Right lobe of liver (tissue), 6 donors: ENCODE data around the gene ANGPTL4. TPM values are rescaled to one million over a fixed set of nuclear protein-coding genes. Genes with fewer than 3 reads are reported as not detected.
"Not testable (repeated sequence)": the region's sequence is repeated elsewhere in the genome, so short reads cannot be mapped to it uniquely, and the experiment has no call there.

ENCODE experiments used
- ATAC-seq, 4 donors: fragments of 200-7000 bp; cut with Tn5 transposase; one replicate each; pipeline ENCODE4 v1.9.1; 2020; ENCODE audit warnings: mild to moderate bottlenecking in 4 of 4, moderate library complexity in 4 of 4
- DNase-seq, 3 donors: peaks; one replicate each; pipeline ENCODE4 v3.0.0-alpha.2; 2020
- H3K27ac ChIP-seq, 3 donors: fragments of 200-600 bp; one replicate each; pipeline ENCODE4 v1.8.0; 2022
- H3K27me3 ChIP-seq, 2 donors: fragments of 200-600 bp; one replicate each; pipeline ENCODE4 v1.8.0; 2022
- H3K36me3 ChIP-seq, 4 donors: fragments of 200-600 bp; sonication (generic) in 1 of 4; one replicate each; pipeline versions ENCODE4 v1.5.1 to v1.8.0; 2017 to 2022; ENCODE audit warnings: control low read depth in 1 of 4
- H3K4me1 ChIP-seq, 4 donors: fragments of 200-600 bp; sonication (generic) in 1 of 4; one replicate each; pipeline versions ENCODE4 v1.5.1 to v1.8.0; 2017 to 2022; ENCODE audit warnings: control low read depth in 1 of 4
- H3K4me3 ChIP-seq, 3 donors: fragments of 200-600 bp; one replicate each; pipeline ENCODE4 v1.8.0; 2022
- H3K9me3 ChIP-seq, 4 donors: fragments of 200-600 bp; sonication (generic) in 1 of 4; one replicate each; pipeline versions ENCODE4 v1.5.1 to v1.8.0; 2017 to 2022; ENCODE audit warnings: control low read depth in 1 of 4
- POLR2A ChIP-seq: fragments of 450-650 bp; IDR thresholded peaks from one replicate; pipeline ENCODE4 v1.6.1; 2017; ENCODE audit warnings: antibody characterized with exemption, mild to moderate bottlenecking
- WGBS: methylation state at CpG from one replicate; pipeline ENCODE4 v1.1.6; 2018; ENCODE audit warnings: low coverage, low lambda C conversion rate; ENCODE audit not compliant: insufficient coverage; ENCODE audit errors: missing lambda C conversion rate; 5-methylcytosine and 5-hydroxymethylcytosine counted together
- intact Hi-C, 2 donors: fragments of 100-400 bp; cut with DNase I; formaldehyde crosslinking; loops; one replicate each; pipeline versions ENCODE4 v1.11.2 to v1.14.1; 2022
- long read RNA-seq: library from polyadenylated mRNA; unstranded; transcript quantifications from one replicate; pipeline ENCODE4 v2.0.0, GENCODE V29; 2019
- total RNA-seq, 6 experiments: library from RNA; depleted of rRNA in 2 of 6; stranded (reverse); fragments of >200 nt in 2 of 6; fragmentation: NEBNext Ultra II Directional in 3 of 6; extraction: Animal tissue kit (Norgen Biotek cat#: 25700) in 3 of 6; gene quantifications; one replicate each; pipeline versions ENCODE4 v1.1.0 to v1.2.4, GENCODE V29; 2016 to 2023
- TF ChIP-seq, protein P1 (sequence below), 4 donors: fragments of 200-600 bp in 3 of 4; fragments of 450-650 bp in 1 of 4; IDR thresholded peaks; one replicate each; pipeline versions ENCODE4 v1.5.1 to v1.8.0; 2016 to 2022; ENCODE audit warnings: antibody characterized with exemption in 4 of 4, mild to moderate bottlenecking in 2 of 4
- donor health status: DM: no; HTN: yes; CAD: no.
- donor health status: DM: no; HTN: no; CAD: no.
- donor health status: DM: no; HTN: no; CAD: no.
- donor health status: DM: no; HTN: yes; CAD: no.
- donor health status: DM: no; HTN: yes; CAD: no.

Gene ANGPTL4, protein sequence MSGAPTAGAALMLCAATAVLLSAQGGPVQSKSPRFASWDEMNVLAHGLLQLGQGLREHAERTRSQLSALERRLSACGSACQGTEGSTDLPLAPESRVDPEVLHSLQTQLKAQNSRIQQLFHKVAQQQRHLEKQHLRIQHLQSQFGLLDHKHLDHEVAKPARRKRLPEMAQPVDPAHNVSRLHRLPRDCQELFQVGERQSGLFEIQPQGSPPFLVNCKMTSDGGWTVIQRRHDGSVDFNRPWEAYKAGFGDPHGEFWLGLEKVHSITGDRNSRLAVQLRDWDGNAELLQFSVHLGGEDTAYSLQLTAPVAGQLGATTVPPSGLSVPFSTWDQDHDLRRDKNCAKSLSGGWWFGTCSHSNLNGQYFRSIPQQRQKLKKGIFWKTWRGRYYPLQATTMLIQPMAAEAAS
- total RNA-seq, result 100 to 1,000 TPM in 3 of 6 experiments, 10 to 100 TPM in 2, 1 to 10 TPM in 1; 2.3 to 204 (median 125) TPM
- long read RNA-seq, result 0 reads

DNA sequence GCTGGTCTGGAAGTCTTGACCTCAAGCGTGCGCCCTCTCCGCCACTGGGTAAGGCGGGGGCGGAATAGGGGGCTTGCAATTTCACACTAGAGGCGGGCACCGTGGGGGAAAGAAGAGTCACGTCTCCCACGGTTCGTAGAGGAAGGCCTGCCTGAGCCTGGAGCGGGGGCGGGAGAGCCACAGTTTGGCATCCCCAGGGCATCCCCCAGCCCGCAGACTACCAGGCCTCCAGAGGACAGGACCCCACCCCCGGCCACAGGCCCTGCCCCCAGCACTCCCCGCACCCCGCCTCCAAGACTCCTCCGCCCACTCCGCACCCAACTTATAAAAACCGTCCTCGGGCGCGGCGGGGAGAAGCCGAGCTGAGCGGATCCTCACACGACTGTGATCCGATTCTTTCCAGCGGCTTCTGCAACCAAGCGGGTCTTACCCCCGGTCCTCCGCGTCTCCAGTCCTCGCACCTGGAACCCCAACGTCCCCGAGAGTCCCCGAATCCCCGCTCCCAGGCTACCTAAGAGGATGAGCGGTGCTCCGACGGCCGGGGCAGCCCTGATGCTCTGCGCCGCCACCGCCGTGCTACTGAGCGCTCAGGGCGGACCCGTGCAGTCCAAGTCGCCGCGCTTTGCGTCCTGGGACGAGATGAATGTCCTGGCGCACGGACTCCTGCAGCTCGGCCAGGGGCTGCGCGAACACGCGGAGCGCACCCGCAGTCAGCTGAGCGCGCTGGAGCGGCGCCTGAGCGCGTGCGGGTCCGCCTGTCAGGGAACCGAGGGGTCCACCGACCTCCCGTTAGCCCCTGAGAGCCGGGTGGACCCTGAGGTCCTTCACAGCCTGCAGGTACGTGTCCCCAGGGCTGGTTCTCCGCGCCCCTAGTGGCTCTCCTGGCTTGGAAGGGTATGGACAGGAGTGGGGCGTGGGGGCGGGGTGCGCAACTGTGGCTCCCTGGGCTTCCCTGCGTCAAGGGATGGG, at the start of gene ANGPTL4:
Gene ANGPTL4, plus strand, starts transcription at position 353 of the 969 bp plus-strand sequence. Its CDS starts 167 bp downstream, at position 520.
- Histone ChIP-seq H3K36me3 (peaks cover 0 to 3% (median 0%) of the 10 kb centered on the region in 4 donors), H3K4me1 (peaks cover 0 to 57% (median 19%) of the 10 kb centered on the region in 4 donors), H3K27ac (peak within 1 kb of the TSS; percentile 83 to 93 (median 90)), H3K4me3 (peak within 1 kb of the TSS; percentile 54 to 98 (median 63)), H3K27me3 (no peaks in the 10 kb centered on the region), H3K9me3 (no peaks in the 10 kb centered on the region)
- ATAC-seq, result peak; percentile 35 to 76 (median 50)
- 0% methylated on average over 3 of the region's 81 CpGs for WGBS
- TF ChIP-seq, protein P1, sequence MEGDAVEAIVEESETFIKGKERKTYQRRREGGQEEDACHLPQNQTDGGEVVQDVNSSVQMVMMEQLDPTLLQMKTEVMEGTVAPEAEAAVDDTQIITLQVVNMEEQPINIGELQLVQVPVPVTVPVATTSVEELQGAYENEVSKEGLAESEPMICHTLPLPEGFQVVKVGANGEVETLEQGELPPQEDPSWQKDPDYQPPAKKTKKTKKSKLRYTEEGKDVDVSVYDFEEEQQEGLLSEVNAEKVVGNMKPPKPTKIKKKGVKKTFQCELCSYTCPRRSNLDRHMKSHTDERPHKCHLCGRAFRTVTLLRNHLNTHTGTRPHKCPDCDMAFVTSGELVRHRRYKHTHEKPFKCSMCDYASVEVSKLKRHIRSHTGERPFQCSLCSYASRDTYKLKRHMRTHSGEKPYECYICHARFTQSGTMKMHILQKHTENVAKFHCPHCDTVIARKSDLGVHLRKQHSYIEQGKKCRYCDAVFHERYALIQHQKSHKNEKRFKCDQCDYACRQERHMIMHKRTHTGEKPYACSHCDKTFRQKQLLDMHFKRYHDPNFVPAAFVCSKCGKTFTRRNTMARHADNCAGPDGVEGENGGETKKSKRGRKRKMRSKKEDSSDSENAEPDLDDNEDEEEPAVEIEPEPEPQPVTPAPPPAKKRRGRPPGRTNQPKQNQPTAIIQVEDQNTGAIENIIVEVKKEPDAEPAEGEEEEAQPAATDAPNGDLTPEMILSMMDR (IDR thresholded peaks at IDR 0.05), result peak in 2 of 4 donors; percentile 13 to 25
- peak; percentile 94 for TF ChIP-seq POLR2A
- peak; percentile 74 to 91 (median 89) for DNase-seq
- intact Hi-C loops, result no loop called here

DNA sequence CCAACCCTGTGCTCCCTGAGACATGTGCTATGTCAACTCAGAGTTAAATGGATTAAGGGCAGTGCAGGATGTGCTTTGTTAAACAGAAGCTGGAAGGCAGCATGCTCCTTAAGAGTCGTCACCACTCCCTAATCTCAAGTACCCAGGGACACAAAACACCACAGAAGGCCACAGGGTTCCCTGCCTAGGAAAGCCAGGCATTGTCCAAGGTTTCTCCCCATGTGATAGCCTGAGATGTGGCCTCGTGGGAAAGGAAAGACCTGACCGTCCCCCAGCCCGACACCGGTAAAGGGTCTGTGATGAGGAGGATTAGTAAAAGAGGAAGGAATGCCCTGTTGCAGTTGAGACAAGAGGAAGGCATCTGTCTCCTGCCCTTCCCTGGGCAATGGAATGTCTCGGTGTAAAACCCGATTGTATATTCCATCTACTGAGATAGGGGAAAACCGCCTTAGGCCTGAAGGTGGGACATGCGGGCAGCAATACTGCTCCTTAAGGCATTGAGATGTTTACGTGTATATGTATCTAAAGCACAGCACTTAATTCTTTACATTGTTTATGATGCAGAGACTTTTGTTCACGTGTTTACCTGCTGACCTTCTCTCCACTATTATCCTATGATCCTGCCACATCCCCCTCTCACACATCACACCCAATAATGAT, 48.8 kb upstream of the ANGPTL4 start:
- H3K9me3 ChIP-seq, ATAC-seq, H3K27ac ChIP-seq, DNase-seq, intact Hi-C loops, H3K4me3 ChIP-seq, H3K27me3 ChIP-seq: not testable (repeated sequence)
- Histone ChIP-seq H3K4me1 (peaks cover 0 to 12% (median 0%) of the 10 kb centered on the region in 4 donors), H3K36me3 (peaks cover 0 to 27% (median 15%) of the 10 kb centered on the region in 4 donors)
- 77% methylated on average over 7 of the region's 11 CpGs for WGBS

DNA sequence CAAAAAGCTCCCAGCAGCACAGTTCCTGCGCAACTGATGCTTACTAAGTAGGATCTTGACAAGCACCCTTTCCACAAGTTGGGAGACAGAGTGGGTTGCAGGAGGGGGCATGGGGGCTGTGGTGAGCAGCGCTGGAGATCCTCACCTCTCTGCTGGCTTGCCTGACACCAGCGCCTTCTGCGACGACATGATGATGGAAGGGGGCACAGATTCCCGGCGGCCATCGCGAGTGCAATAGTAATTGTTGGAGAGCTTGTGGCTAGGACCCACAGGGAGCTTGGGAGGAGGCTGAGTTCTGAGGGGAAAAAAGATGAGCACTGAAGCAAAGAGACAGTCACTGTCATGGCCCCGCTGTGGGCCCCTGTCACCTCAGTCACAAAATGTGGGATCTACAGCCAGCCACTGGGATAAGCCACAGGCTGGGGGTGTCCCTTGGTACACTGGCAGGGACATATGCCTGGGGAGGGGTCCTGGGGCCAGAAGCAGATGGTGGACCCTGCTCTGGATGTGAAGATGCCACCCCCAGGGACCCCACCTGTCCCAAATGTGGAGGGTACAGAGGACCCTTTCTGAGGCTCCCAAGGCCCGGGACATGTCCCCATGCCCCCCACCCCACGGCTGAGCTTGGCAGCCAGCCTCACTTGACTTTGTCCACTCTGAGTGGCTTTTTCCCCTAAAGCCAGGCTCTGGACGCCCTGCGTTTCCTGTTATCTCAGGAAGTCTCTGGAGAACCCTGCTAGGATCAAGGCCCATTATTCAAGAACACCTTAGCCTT, 47.4 kb upstream of the ANGPTL4 start:
- H3K4me1 ChIP-seq, result peaks cover 0 to 15% (median 0%) of the 10 kb centered on the region in 4 donors
- H3K27me3 ChIP-seq, result no peaks in the 10 kb centered on the region
- H3K36me3 ChIP-seq, result peaks cover 0 to 17% (median 10%) of the 10 kb centered on the region in 4 donors
- TF ChIP-seq, protein P1 (IDR thresholded peaks at IDR 0.05), result no peak
- no peak overlapping the region for H3K4me3 ChIP-seq
- DNase-seq (no peak), ATAC-seq (no peak)
- intact Hi-C loops, result no loop called here
- no peaks in the 10 kb centered on the region for H3K9me3 ChIP-seq
- H3K27ac ChIP-seq, result no peak overlapping the region
- WGBS, result 87% methylated on average over 5 of the region's 14 CpGs

DNA sequence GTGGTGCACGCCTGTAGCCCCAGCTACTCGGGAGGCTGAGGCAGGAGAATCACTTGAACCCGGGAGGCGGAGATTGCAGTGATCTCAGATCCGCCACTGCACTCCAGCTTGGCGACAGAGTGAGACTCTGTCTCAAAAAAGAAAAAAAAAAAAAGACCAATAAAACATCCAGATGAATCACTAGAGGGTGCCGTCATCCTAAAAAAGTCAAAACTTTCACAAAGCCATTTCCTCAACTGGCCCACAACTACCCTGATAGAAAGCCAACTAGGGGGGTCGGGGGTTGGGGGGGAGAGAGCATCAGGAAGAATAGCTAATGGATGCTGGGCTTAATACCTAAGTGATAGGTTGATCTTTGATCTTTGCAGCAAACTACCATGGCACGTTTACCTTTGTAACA, 45.1 kb upstream of the ANGPTL4 start:
- H3K27me3 ChIP-seq, H3K27ac ChIP-seq, intact Hi-C loops, ATAC-seq, H3K4me3 ChIP-seq, H3K9me3 ChIP-seq, DNase-seq: not testable (repeated sequence)
- WGBS, result 70% methylated on average over 9 of the region's 9 CpGs
- Histone ChIP-seq H3K4me1 (peaks cover 0 to 24% (median 6%) of the 10 kb centered on the region in 4 donors), H3K36me3 (peaks cover 5 to 29% (median 15%) of the 10 kb centered on the region in 4 donors)
